Panc1 (cell line): Measurements from ENCODE around the gene SH3D19. TPM values are rescaled to one million over a fixed set of nuclear protein-coding genes. Genes with fewer than 3 reads are reported as not detected.

ENCODE experiments used
- ATAC-seq: fragments of 200-7000 bp; cut with Tn5 transposase; 2 replicates; pipeline ENCODE4 v1.9.1; 2020; ENCODE audit warnings: mild to moderate bottlenecking, moderate library complexity
- BruUV-seq: library from RNA; stranded (reverse); fragments of 400-500 nt; replicated peaks from 2 replicates; lab custom pipeline; 2021; lab: Mats Ljungman, UMichigan
- CTCF ChIA-PET: fragments of 300-600 bp; sonication (Branson Sonifier 250); formaldehyde crosslinking; loops from one replicate; lab custom pipeline; 2022; ENCODE audit warnings: antibody characterized with exemption; lab: Charles Lee
- POLR2A ChIA-PET: fragments of 300-600 bp; sonication (Branson Sonifier 250); formaldehyde crosslinking; loops from one replicate; lab custom pipeline; 2022; ENCODE audit warnings: antibody characterized with exemption; lab: Charles Lee
- DNase-seq: peaks from one replicate; pipeline ENCODE4 v3.0.0-alpha.2; 2010; ENCODE audit warnings: low read depth, low spot score
- H3K27ac ChIP-seq: 2 replicates; pipeline ENCODE4 v1.5.1; 2011; ENCODE audit warnings: mild to moderate bottlenecking, low read length, inconsistent platforms
- H3K27me3 ChIP-seq: fragments of 200-500 bp; sonication (Bioruptor generic); 2 replicates; pipeline ENCODE4 v1.6.0; 2014; ENCODE audit warnings: low read length, inconsistent platforms; ENCODE audit not compliant: control insufficient read depth, insufficient read depth
- H3K36me3 ChIP-seq: fragments of 200-500 bp; sonication (Bioruptor generic); 2 replicates; pipeline ENCODE4 v1.5.1; 2014; ENCODE audit warnings: inconsistent platforms, mild to moderate bottlenecking, low read length, moderate library complexity; ENCODE audit not compliant: control insufficient read depth, insufficient read depth
- H3K4me1 ChIP-seq: 2 replicates; pipeline ENCODE4 v1.5.1; 2011; ENCODE audit warnings: inconsistent platforms, mild to moderate bottlenecking, low read length, moderate library complexity; ENCODE audit not compliant: control insufficient read depth, insufficient read depth
- H3K4me3 ChIP-seq, 2 experiments: 2 replicates each; pipeline ENCODE4 v1.5.1; 2011 to 2012; ENCODE audit warnings: low read depth in 2 of 2, low read length in 2 of 2, mild to moderate bottlenecking in 2 of 2, inconsistent platforms in 1 of 2, moderate library complexity in 1 of 2
- H3K9me3 ChIP-seq: fragments of 200-500 bp; sonication (Bioruptor generic); 2 replicates; pipeline ENCODE4 v1.5.1; 2014; ENCODE audit warnings: low read depth, mild to moderate bottlenecking, inconsistent platforms, low read length, moderate library complexity; ENCODE audit not compliant: control insufficient read depth, insufficient read depth
- POLR2AphosphoS5 ChIP-seq: IDR thresholded peaks from 2 replicates; pipeline ENCODE4 v1.6.1; 2012; ENCODE audit warnings: mild to moderate bottlenecking, low read depth, low read length, moderate library complexity
- SIN3A ChIP-seq: IDR thresholded peaks from 2 replicates; pipeline ENCODE4 v1.6.1; 2012; ENCODE audit warnings: low read depth, mild to moderate bottlenecking, low read length, moderate library complexity, borderline replicate concordance; ENCODE audit not compliant: insufficient read depth
- TCF7L2 ChIP-seq: IDR thresholded peaks from 2 replicates; pipeline ENCODE4 v1.6.1; 2011; ENCODE audit warnings: mild to moderate bottlenecking, low read depth, low read length, inconsistent platforms
- in situ Hi-C: cut with HindIII; loops from 2 replicates; pipeline ENCODE4 v1.10.0; 2016; ENCODE audit warnings: low sequenced_read_pairs, low pct_unique_long_range_greater_than_20kb
- intact Hi-C: fragments of 100-400 bp; cut with micrococcal nuclease; formaldehyde crosslinking; loops from one replicate; pipeline ENCODE4 v1.10.0; 2022; ENCODE audit not compliant: unreplicated experiment
- total RNA-seq: library from RNA; stranded (reverse); gene quantifications from one replicate; pipeline ENCODE4 v1.2.1, GENCODE V29; 2021; ENCODE audit not compliant: unreplicated experiment
- TF ChIP-seq, protein P1 (sequence below): fragments of 450-650 bp; IDR thresholded peaks from 2 replicates; pipeline ENCODE4 v1.5.1; 2017; ENCODE audit warnings: mild to moderate bottlenecking
- TF ChIP-seq, protein P2 (sequence below), 2 experiments: IDR thresholded peaks; 2 replicates each; pipeline ENCODE4 v1.6.1; 2011 to 2012; ENCODE audit warnings: low read depth in 2 of 2, control low read depth in 1 of 2, low read length in 1 of 2, mild to moderate bottlenecking in 1 of 2, moderate library complexity in 1 of 2; ENCODE audit not compliant: insufficient read depth in 1 of 2

SH3D19 gene
- total RNA-seq, 1 experiment from 2014 or later = 19.8 TPM

DNA sequence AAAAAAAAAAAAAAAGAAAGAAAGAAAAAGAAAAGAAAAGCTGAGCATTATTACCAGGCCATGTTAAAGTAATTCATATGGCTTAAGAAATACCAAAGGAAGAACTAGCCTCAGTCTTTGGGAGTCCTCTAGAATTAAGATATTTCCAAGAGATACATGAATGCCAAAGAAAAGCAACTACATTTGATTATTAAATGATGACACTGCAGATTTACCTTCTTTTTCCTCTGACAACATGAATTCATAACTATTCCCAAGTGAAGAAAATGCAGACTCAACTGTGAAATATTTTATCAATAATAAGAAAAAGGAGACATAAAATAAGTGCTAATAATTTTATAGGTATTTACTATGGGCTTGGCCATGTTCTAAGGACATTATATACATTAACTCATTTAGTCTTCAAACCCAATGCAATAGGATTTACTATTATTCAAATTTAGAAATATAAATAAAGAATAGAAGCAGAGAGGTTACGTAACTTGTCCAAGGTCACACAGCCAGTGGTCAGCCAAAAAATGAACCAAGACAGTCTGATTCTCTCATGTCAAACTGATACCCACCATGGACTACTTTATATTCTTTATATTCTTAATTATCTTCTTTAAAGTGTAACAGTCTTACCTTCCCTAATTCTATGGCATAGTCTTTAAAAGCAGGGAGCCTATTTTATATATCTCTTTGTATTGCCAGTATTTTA, 6.9 kb downstream of the SH3D19 start:
- in situ Hi-C loops = no loop called here
- POLR2A ChIA-PET = no interaction called here
- no TSS peak for BruUV-seq
- H3K27me3 ChIP-seq = no peaks in the 10 kb centered on the region
- H3K4me1 ChIP-seq = peaks cover 25% of the 10 kb centered on the region
- ATAC-seq = no peak
- no peak for DNase-seq
- TF ChIP-seq, protein P1, sequence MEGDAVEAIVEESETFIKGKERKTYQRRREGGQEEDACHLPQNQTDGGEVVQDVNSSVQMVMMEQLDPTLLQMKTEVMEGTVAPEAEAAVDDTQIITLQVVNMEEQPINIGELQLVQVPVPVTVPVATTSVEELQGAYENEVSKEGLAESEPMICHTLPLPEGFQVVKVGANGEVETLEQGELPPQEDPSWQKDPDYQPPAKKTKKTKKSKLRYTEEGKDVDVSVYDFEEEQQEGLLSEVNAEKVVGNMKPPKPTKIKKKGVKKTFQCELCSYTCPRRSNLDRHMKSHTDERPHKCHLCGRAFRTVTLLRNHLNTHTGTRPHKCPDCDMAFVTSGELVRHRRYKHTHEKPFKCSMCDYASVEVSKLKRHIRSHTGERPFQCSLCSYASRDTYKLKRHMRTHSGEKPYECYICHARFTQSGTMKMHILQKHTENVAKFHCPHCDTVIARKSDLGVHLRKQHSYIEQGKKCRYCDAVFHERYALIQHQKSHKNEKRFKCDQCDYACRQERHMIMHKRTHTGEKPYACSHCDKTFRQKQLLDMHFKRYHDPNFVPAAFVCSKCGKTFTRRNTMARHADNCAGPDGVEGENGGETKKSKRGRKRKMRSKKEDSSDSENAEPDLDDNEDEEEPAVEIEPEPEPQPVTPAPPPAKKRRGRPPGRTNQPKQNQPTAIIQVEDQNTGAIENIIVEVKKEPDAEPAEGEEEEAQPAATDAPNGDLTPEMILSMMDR = no peak
- no peak for TF ChIP-seq SIN3A
- no peak for TF ChIP-seq TCF7L2
- no peak for TF ChIP-seq POLR2AphosphoS5
- TF ChIP-seq, protein P2, sequence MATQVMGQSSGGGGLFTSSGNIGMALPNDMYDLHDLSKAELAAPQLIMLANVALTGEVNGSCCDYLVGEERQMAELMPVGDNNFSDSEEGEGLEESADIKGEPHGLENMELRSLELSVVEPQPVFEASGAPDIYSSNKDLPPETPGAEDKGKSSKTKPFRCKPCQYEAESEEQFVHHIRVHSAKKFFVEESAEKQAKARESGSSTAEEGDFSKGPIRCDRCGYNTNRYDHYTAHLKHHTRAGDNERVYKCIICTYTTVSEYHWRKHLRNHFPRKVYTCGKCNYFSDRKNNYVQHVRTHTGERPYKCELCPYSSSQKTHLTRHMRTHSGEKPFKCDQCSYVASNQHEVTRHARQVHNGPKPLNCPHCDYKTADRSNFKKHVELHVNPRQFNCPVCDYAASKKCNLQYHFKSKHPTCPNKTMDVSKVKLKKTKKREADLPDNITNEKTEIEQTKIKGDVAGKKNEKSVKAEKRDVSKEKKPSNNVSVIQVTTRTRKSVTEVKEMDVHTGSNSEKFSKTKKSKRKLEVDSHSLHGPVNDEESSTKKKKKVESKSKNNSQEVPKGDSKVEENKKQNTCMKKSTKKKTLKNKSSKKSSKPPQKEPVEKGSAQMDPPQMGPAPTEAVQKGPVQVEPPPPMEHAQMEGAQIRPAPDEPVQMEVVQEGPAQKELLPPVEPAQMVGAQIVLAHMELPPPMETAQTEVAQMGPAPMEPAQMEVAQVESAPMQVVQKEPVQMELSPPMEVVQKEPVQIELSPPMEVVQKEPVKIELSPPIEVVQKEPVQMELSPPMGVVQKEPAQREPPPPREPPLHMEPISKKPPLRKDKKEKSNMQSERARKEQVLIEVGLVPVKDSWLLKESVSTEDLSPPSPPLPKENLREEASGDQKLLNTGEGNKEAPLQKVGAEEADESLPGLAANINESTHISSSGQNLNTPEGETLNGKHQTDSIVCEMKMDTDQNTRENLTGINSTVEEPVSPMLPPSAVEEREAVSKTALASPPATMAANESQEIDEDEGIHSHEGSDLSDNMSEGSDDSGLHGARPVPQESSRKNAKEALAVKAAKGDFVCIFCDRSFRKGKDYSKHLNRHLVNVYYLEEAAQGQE (IDR thresholded peaks at IDR 0.05; ENCODE audit: insufficient read depth in 1 of 2, low read depth in 2 of 2, low read length in 1 of 2) = no peak
- no peaks in the 10 kb centered on the region for H3K36me3 ChIP-seq
- no peak overlapping the region for H3K27ac ChIP-seq
- no peaks in the 10 kb centered on the region for H3K9me3 ChIP-seq
- intact Hi-C loops = no loop called here
- H3K4me3 ChIP-seq = no peak overlapping the region
- CTCF ChIA-PET = no interaction called here

DNA sequence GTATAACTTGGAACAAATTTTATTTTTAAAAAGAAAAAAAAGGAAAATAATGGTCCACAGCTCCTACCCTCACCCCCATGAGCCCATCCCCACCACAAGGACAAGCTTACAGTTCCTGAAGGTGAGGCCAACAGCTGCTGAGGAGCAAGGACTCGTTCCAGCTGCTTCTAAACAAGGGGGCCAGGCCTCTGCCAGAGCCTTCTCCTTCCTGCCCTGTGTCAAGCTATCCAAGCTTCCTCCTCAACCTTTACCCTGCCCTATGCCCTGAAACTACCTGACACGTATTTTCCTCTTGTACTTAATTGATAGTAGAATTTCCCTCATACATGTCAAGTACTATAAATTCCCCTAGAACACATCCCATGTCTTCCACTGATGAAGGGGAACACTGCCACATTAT, 8.8 kb downstream of the SH3D19 start:
- ChIA-PET POLR2A (no interaction called here), CTCF (no interaction called here)
- Histone ChIP-seq H3K27me3 (no peaks in the 10 kb centered on the region), H3K27ac (no peak overlapping the region), H3K9me3 (no peaks in the 10 kb centered on the region), H3K36me3 (no peaks in the 10 kb centered on the region), H3K4me1 (peaks cover 16% of the 10 kb centered on the region; the same call in 1 of the 2 replicates), H3K4me3 (no peak overlapping the region)
- TF ChIP-seq, protein P1 = no peak
- TF ChIP-seq SIN3A = no peak
- no TSS peak for BruUV-seq
- ATAC-seq = no peak
- in situ Hi-C loops (no loop called here), intact Hi-C loops (no loop called here)
- DNase-seq = no peak
